Thyroid gland (tissue), 4 donors: ENCODE measurements around the gene SMIM43. TPM values are rescaled to one million over a fixed set of nuclear protein-coding genes. Genes with fewer than 3 reads are reported as not detected.

Experiments
- DNase-seq, 2 donors: peaks; one replicate each; pipeline ENCODE4 v3.0.0-alpha.2; 2019
- H3K27ac ChIP-seq, 3 donors: fragments of 200-600 bp; sonication (generic); 1 replicate in 2 of 3; 2 replicates in 1 of 3; pipeline ENCODE4 v1.5.1; 2016 to 2019; ENCODE audit warnings: mild to moderate bottlenecking in 1 of 3, moderate library complexity in 1 of 3
- H3K27me3 ChIP-seq: fragments of 200-600 bp; sonication (generic); one replicate; pipeline ENCODE4 v1.5.1; 2019
- H3K36me3 ChIP-seq, 2 donors: fragments of 200-600 bp; sonication (generic); one replicate each; pipeline ENCODE4 v1.5.1; 2016 to 2019
- H3K4me1 ChIP-seq, 2 donors: fragments of 200-600 bp; sonication (generic); one replicate each; pipeline ENCODE4 v1.5.1; 2017 to 2019
- H3K4me3 ChIP-seq, 3 donors: fragments of 200-600 bp; sonication (generic); replicated peaks in 1 of 3; 1 replicate in 2 of 3; 2 replicates in 1 of 3; pipeline ENCODE4 v1.5.1; 2016; ENCODE audit warnings: mild to moderate bottlenecking in 1 of 3
- H3K9me3 ChIP-seq: fragments of 200-600 bp; sonication (generic); one replicate; pipeline ENCODE4 v1.5.1; 2017
- CTCF ChIP-seq, 6 experiments: fragments of 200-600 bp in 3 of 6; fragments of 450-650 bp in 3 of 6; sonication (generic) in 3 of 6; IDR thresholded peaks; one replicate each; pipeline ENCODE4 v1.5.1; 2016 to 2019; ENCODE audit warnings: antibody characterized with exemption in 6 of 6, mild to moderate bottlenecking in 2 of 6, inconsistent platforms in 1 of 6, moderate library complexity in 1 of 6
- POLR2A ChIP-seq, 2 donors: fragments of 450-650 bp; IDR thresholded peaks; one replicate each; pipeline ENCODE4 v1.6.1; 2017; ENCODE audit warnings: antibody characterized with exemption in 2 of 2, mild to moderate bottlenecking in 2 of 2, moderate library complexity in 1 of 2
- WGBS, 2 donors: methylation state at CpG; one replicate each; pipeline ENCODE4 v1.1.5; 2017; 5-methylcytosine and 5-hydroxymethylcytosine counted together
- intact Hi-C: fragments of 100-400 bp; cut with DNase I; formaldehyde crosslinking; loops from one replicate; pipeline ENCODE4 v1.15.1; 2023
- total RNA-seq, 4 donors: library from RNA; depleted of rRNA; stranded (reverse); fragments of >200 nt; gene quantifications; one replicate each; pipeline ENCODE4 v1.2.3, GENCODE V29; 2016

The SMIM43 gene
- total RNA-seq, 4 donors from 2014 or later: not detected

GRCh38 chr4:121749225-121749624, 15.7 kb downstream of the SMIM43 start:
- intact Hi-C loops: no loop called here
- TF ChIP-seq POLR2A (IDR thresholded peaks at IDR 0.05) (no peak), CTCF (IDR thresholded peaks at IDR 0.05) (no peak)
- no peaks in the 10 kb centered on the region for H3K27me3 ChIP-seq
- 18 to 33% methylated on average over 4 of the region's 4 CpGs for WGBS, 2 donors
- no peak for DNase-seq
- H3K4me1 ChIP-seq: no peaks in the 10 kb centered on the region
- no peaks in the 10 kb centered on the region for H3K36me3 ChIP-seq
- no peak overlapping the region for H3K4me3 ChIP-seq
- H3K9me3 ChIP-seq: no peaks in the 10 kb centered on the region
- no peak overlapping the region for H3K27ac ChIP-seq

GRCh38 chr4:121742794-121743193, 22.2 kb downstream of the SMIM43 start:
- H3K4me3 ChIP-seq: no peak overlapping the region
- intact Hi-C loops: no loop called here
- H3K36me3 ChIP-seq: no peaks in the 10 kb centered on the region
- 68 to 86% methylated on average over 3 of the region's 3 CpGs for WGBS, 2 donors
- no peak for DNase-seq
- H3K27ac ChIP-seq: no peak overlapping the region
- no peak for TF ChIP-seq POLR2A (IDR thresholded peaks at IDR 0.05)
- no peak for TF ChIP-seq CTCF (IDR thresholded peaks at IDR 0.05)
- no peaks in the 10 kb centered on the region for H3K4me1 ChIP-seq
- no peaks in the 10 kb centered on the region for H3K27me3 ChIP-seq
- H3K9me3 ChIP-seq: no peaks in the 10 kb centered on the region

GRCh38 chr4:121741751-121742150, 23.2 kb downstream of the SMIM43 start:
- Histone ChIP-seq H3K27me3 (no peaks in the 10 kb centered on the region), H3K9me3 (no peaks in the 10 kb centered on the region), H3K4me3 (no peak overlapping the region), H3K4me1 (no peaks in the 10 kb centered on the region), H3K27ac (no peak overlapping the region), H3K36me3 (no peaks in the 10 kb centered on the region)
- no peak for DNase-seq
- intact Hi-C loops: no loop called here
- WGBS, 2 donors: 26 to 31% methylated on average over 7 of the region's 7 CpGs
- TF ChIP-seq POLR2A (IDR thresholded peaks at IDR 0.05) (no peak), CTCF (IDR thresholded peaks at IDR 0.05) (no peak)

GRCh38 chr4:121740796-121741409, 24.1 kb downstream of the SMIM43 start:
- H3K36me3 ChIP-seq: no peaks in the 10 kb centered on the region
- 76 to 82% methylated on average over 12 of the region's 12 CpGs for WGBS, 2 donors
- TF ChIP-seq POLR2A (IDR thresholded peaks at IDR 0.05): no peak
- TF ChIP-seq CTCF (IDR thresholded peaks at IDR 0.05): no peak
- H3K27ac ChIP-seq: no peak overlapping the region
- H3K9me3 ChIP-seq: no peaks in the 10 kb centered on the region
- no peak for DNase-seq
- intact Hi-C loops: no loop called here
- H3K27me3 ChIP-seq: no peaks in the 10 kb centered on the region
- H3K4me1 ChIP-seq: no peaks in the 10 kb centered on the region
- H3K4me3 ChIP-seq: no peak overlapping the region

- H3K9me3 ChIP-seq: no peaks in the 10 kb centered on the region
- H3K27me3 ChIP-seq: no peaks in the 10 kb centered on the region
- no peak for DNase-seq
- 66 to 83% methylated on average over 2 of the region's 2 CpGs for WGBS, 2 donors
- no peak for TF ChIP-seq CTCF (IDR thresholded peaks at IDR 0.05)
- H3K27ac ChIP-seq: no peak overlapping the region
- no peak overlapping the region for H3K4me3 ChIP-seq
- no peaks in the 10 kb centered on the region for H3K36me3 ChIP-seq
- intact Hi-C loops: no loop called here
- H3K4me1 ChIP-seq: no peaks in the 10 kb centered on the region
These were observed 25.4 kb downstream of the SMIM43 start for GRCh38 chr4:121739575-121739974.
